Right renal pelvis (tissue), 4 donors: ENCODE measurements around the gene FBH1. TPM values are rescaled to one million over a fixed set of nuclear protein-coding genes. Genes with fewer than 3 reads are reported as not detected.
"Not testable (repeated sequence)": the region's sequence is repeated elsewhere in the genome, so short reads cannot be mapped to it uniquely, and the experiment has no call there.

Source experiments
- DNase-seq, 4 donors: peaks; one replicate each; pipeline ENCODE4 v3.0.0-alpha.2; 2013; ENCODE audit warnings: low read depth in 4 of 4, low spot score in 3 of 4, missing footprints in 1 of 4
- polyA plus RNA-seq, 4 donors: library from polyadenylated mRNA; unstranded; fragments of 120-200 nt; gene quantifications; one replicate each; pipeline ENCODE4 v1.2.1, GENCODE V29; 2013; ENCODE audit not compliant: insufficient read length in 4 of 4

The FBH1 gene
- 10 to 100 TPM; 66.9 to 71.6 (median 67.1) TPM for polyA plus RNA-seq

DNA sequence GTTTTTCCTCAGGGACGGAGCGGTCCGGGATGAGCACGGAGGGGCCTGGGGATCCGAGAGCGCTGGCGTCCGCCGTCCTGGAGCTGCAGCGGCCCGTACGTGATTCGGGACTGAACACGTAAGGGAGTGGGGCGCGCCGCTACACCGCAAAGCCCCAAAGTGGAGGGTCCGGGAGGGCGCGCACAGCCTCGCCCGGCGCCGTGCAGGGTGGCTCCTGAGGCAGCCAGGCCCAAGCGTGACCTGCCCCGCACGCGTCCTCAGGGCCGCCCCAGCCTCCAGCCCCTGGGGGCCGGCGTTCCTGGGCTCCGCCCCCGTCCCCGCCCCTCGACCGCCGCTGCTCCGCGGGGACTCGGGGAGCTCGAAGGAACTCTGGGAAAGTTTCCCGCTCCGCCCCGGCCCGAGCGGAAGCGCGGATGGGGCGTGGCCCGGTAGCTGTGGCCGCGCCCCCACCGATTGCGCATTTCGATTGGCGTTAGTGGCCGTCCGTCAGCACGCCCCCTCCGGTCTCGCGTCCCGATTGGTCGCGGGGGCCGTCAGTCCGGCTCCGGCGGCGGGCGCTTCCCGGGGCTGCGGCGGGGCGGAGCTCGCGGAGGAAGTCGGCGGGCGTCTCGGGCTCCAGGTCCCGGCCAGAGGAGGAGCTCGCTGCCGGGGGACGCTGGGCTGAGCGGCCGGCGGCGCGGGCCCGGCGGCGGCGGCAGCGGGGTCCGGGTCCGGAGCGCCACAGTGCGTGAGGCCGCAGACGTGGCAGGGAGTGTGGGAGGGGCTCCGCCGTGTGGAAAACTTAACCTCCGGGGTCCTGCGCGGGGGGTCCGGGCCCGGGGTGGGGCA lies at the start of gene FBH1, which contains the start of gene ANKRD16:
Gene FBH1 (plus strand): TSS at position 620 of the 828 bp plus-strand sequence. CDS start 103 bp downstream, at position 723.
Gene ANKRD16 (minus strand): TSS at position 270 of the 828 bp plus-strand sequence. CDS start 539 bp downstream, outside the sequence.
- DNase-seq = peak; percentile 97 to 99 (median 98)

DNA sequence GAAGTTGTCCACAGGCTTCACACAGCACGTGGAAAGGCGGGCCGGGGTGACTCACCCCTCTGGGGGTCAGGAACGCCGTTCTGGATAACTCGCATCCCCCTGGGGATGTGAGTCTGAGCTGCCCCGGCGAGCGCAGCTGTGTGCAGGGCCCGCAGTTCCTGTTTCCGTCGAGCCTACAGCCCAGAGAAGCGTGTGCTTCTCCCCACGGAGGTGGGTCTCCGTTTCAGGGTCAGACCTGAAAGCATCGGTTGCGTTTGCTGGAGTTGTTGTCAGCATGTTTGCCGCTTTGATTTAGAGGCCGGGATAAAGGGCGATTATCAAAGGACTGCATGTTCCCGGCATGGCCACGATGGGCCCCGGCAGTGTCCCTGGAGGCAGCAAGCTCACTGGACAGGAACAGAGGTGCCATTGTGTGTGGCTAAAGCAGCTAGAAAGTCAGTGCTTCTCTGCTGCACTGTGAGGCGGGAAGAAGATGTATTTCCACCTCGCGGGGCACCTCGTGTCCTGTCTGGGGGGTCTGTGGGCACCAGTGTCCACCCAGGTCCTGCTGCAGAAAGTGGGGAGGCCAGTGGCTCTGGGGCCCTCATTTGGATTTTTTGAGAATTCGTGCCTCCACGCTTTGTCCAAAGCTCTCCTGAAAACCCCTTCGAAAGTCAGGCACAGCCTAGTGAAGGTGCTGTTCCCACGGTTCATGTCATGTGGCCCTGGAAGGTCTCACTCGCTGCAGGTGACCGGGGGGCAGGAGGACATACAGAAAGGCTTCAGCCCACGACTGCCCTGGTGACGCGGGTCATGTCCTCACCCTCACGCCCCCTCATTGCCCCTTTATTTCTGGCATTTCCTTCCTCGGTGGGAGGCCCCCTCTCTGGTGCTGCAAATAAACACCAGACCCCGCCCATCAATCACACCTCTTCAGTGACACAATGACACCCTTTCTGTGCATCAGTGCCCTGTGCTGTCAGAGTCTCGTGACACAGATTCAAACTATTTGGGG lies 49.4 kb upstream of the FBH1 start:
- peak in 1 of 4 donors; percentile 36 for DNase-seq

DNA sequence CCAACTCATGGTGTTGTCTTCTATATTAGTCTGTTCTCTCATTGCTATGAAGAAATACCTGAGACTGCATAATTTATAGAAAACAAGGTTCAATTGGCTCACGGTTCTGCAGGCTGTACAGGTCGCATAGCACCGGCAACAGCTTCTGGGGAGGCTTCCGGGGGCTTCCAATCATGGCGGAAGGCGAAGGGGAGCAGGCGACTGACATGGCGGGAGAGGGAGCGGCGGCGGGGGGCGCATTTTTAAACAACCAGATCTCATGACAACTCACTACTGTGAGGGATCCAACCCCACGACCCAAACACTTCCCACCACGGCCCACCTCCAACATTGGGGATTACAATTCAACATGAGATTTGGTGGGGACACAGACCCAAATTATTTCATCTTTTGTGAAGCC lies 48.1 kb upstream of the FBH1 start:
- DNase-seq = no peak

DNA sequence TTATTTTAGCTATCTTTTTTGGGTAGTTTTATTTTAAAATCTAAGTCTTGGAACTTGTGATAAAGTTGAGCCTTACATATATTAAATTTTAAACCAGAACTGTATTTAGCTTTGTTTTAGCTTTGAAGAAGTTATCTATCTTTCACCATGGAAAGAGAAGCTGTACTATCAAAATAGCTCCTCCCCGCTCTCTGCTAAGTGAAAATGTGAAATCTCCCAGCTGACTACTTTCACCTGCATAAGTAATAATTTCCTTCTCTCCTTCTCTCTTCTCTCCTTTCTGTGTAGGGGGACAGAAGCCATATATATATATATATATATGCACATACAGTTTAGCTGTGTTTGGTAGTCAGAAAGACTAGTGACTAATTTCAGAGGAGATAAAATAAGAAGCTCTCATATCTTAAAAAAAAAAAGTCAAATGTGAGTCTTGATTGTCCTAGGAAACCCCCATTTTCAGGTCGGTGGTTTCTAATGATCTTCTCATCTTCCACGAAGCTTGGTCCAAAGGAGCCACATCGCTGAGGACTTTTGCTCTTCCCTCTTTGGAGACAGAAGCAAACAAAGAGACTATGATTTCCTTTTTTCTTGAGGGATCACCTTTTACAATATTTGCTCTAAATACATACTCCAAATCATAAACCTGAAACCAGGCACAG lies 46.2 kb upstream of the FBH1 start:
- no peak for DNase-seq

DNA sequence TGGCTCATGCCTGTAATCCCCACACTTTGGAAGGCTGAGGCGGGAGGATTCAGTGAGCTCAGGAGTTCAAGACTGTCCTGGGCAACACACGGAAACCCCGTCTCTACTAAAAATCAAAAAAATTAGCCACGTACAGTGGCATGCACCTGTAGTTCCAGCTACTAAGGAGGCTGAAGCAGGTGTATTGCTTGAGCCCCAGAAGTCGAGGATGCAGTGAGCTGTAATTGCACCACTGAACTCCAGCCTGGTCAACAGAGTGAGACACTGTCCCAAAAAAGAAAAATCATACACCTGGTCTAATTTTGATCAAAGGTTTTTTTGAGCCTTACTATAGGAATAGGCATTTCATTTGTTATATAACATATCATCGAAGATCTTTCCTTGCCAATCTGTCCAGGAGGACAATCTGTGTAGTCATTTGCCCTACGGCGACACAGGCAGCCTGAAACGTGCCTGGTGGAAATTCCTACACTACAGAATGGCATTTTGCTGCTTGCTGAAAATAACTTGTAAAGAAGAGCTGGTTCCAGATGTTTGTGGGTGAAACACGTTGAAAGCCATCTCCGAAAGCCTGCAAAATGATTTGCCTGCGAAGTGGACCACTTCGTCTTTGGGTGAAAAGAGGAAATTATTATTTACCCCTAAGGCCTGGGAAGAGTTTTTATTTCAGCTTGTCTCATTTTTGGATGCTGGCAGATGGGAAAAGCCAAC lies 45.5 kb upstream of the FBH1 start:
- DNase-seq = no peak

DNA sequence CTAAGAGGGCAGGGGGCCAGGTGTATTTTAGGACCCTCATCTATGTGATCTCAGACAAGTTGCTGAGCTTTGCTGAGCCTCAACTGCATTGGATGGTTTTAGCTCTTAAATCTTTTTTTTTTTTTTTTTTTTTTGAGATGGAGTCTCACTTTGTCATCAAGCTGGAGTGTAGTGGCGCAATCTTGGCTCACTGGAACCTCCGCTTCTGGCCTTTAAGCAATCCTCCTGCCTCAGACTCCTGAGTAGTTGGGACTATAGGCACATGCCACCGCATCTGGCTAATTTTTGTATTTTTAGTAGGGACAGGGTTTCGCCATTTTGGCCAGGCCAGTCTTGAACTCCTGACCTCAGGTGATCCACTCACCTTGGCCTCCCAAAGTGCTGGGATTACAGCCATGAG lies 43.4 kb upstream of the FBH1 start:
- DNase-seq = not testable (repeated sequence)

DNA sequence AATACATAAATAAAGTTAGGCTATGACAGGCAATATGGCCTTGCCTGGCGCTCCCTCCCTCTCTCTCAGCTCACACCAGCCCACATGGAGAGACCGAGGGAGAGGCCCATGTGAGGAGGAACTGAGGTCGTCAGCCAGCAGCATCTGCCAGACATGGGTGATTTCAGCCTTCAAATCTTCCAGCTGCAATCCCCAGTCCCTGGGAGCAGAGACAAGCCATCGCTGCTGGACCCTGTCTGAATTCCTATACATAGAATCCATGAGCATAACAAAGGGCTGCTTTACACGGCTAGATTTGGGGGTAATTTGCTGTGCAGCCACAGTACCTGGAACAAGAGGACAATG lies 35.9 kb upstream of the FBH1 start:
- DNase-seq = no peak

DNA sequence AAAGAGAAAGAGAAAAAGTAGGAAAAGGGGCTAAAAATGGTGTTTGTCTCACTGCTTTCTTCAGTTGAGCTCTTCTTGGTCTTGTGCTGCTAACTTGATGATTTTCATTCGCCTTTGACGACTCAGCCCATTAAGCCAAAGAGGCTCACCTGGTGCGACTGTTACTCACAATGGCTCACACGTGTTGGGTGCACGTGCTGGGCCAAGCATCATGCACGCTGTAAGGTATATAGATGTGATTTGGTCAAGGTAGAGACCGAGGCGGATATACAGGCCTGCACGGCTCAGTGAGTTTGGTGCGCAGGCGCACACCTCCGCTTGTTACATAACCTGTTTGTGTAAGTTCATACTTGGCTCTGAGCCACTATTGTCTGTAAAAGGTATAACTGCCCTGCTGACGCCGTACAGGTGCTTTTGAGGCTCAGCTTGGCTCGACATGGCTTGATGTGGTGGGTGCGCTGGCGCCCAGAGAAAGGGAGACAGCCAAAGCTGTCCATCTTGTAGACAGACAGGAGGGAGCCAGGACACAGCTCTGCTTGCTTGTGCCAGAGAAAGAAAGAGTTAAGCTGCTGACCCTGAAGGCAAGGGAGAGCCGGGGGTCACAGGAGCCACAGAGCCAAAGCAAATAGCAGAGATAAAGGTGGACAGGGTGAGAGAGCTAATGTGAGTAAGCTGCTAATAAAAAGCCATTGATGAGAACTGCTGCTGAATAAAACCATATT lies 33.9 kb upstream of the FBH1 start:
- no peak for DNase-seq

DNA sequence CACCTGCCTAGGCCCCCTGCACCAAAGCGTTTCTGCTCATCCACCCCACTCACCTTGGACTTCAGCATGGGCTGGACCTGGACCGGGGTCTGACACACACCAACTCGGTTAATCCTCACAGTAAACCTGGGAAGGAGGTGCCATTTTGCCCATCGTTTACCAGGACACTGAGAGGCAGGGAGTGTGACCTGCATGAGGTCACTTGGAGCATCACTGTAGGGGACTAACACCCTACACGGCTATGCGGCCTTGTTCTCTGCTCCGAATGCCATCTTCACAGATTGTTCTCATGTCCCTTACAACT lies 33.4 kb upstream of the FBH1 start:
- DNase-seq = no peak

DNA sequence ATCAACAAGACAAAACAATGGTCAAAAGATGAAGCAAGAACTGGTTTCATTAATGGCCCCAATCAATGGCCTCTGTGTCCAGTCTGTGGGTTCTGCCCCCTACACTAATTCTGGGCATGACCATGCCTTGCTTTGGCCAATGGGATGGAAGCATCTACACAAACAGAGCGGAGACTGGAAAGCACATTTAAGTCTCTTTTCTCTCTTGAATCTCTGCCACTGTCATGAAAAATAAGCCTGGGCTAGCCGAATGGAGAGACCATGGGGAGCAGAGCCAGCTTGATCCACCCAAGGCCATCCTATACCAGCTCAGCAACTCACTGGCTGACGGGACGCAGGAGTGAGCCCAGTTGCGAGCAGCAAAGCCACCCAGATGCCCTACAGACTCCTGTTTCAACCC lies 31.2 kb upstream of the FBH1 start:
- no peak for DNase-seq

DNA sequence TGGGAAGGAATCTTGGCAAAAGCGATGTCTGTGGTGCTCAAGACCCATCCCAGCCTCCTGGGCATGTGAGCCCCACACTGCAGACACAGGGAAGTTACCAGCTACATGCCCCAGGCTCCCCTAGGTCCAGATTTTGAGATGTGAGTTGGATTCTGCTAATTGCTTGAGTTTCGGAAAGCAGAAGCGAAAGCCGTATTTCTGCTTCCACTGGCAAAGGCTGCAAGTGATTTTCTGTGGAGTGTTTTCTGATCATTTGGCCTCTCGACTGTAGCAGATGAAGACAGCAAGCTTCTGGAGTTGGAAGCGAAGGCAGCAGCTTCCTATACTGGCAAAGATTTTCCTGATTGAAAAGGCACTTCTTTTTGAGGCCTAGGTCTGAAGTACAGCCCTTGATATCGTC lies 30.0 kb upstream of the FBH1 start:
- DNase-seq = no peak

DNA sequence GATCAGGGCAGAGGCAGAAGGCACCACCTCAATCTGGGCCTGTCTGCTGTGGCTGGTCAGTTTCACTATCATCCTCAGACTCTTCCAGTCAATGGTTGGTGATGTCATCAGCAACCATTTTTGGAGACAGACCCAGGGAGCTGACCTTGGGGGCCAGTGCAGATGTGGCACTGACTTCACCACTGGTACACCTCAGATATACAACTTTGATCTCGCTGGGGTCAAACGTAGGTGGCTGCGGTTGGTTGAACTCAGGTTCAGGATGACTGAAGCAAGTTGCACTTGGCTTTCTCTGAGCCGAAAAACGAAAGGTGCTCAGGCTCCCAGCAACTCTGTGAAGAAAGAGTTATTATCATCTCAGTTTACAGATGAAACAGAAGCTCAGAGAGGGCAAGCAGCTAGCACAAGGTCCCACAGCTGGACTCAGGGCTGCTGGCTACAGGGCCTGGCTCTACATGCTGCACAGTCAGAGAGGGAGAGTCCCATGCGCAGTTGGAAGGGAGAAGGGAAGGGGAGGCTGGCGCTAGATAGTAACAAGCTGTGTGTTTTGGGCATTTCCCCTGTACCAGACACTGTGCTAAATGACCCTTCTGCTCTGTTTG lies 27.6 kb upstream of the FBH1 start:
- no peak for DNase-seq

DNA sequence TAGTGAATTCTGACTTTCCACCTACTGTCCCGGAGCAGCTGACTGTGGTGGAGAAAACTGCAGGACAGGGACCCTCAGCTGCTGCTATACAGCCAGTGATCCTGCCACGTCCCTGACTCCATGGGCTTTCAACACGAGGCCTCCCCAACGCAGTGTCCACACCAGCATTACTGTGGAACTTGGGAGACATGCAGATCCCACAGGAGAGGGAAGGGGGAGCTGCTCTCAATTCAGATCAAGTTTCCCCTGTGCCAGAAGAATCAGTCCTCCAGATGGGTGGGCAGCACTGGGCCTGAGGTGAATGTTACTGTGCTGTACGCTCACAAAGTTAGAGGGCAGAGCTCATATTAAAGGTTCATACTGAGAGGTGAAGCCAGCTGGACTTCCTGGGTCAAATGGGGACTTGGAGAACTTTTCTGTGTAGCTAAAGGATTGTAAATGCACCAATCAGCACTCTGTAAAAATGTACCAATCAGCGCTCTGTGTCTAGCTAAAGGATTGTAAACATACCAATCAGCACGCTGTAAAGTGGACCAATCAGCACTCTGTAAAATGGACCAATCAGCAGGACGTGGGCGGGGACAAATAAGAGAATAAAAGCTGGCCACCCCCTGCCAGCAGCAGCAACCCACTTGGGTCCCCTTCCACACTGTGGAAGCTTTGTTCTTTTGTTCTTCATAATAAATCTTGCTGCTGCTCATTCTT lies 26.9 kb upstream of the FBH1 start:
- not testable (repeated sequence) for DNase-seq

DNA sequence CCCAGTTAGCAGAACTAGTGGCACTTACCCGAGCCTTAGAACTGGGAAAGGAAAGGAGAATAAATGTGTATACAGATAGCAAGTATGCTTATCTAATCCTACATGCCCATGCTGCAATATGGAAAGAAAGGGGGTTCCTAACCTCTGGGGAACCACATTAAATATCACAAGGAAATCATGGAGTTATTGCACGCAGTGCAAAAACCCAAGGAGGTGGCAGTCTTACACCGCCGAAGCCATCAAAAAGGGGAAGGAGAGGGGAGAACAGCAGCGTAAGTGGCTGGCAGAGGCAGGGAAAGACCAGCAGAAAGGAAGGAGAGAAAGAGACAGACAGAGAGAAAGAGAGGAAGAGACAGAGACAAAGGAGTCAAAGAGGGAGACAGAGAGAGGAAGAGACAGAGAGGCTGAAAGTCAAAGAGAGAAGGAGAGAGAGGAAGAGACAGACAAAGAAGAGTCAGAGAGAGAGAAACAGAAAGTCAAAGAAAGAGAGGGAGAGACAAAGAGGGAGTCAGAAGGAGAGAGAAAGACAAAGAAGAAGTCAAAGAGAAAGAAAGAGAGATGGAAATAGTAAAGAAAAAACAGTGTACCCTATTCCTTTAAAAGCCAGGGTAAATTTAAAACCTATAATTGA lies 23.5 kb upstream of the FBH1 start:
- DNase-seq = not testable (repeated sequence)

DNA sequence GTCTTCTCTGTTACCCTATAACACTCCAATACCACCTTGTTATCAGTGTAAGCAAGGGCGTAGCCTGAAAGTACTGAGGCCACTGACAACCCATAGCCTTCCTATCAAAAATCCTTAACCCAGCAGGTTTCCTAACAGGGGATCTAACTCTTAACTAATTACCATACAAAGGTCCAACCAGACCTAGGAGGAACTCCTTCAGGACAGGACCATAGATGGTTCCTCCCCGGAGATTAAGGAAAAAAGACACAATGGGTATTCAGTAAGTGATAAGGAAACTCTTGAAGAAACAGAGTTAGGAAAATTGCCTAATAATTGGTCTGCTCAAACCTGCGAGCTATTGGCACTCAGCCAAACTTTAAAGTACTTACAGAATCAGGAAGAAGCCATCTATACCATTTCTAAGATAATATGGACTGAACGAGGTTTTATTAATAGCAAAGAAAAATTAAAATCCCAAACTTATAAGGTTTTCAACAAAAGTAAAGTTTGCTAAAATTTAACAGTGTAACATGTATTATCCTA lies 22.9 kb upstream of the FBH1 start:
- DNase-seq = not testable (repeated sequence)

DNA sequence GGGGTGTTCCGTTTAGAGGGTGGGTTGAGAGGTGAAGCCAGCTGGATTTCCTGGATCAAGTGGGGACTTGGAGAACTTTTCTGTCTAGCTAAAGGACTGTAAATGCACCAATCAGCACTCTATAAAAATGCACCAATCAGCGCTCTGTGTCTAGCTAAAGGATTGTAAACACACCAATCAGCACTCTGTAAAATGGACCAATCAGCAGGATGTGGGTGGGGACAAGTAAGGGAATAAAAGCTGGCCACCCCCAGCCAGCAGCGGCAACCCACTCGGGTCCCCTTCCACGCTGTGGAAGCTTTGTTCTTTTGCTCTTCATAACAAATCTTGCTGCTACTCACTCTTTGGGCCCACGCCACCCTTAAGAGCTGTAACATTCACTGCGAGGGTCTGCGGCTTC lies 21.7 kb upstream of the FBH1 start:
- DNase-seq = not testable (repeated sequence)

DNA sequence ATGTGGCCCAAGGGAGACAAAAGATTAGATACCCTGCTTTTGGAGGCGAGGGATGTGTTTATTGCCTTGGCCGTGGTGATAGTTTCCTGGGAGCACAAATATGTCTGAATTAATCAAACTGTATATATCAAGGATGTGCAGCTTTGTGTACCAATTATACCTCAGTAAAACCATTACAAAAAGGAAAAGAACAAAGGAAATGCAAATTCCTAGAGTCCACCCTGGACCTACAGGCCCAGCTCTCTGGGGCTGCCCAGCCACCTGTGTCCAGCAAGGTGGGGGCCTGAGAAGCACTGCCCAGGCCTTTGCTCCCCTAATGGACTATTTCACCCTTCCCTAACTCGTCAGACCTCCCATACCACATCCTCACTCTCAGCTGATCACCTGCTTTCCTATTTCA lies 20.9 kb upstream of the FBH1 start:
- DNase-seq = no peak

DNA sequence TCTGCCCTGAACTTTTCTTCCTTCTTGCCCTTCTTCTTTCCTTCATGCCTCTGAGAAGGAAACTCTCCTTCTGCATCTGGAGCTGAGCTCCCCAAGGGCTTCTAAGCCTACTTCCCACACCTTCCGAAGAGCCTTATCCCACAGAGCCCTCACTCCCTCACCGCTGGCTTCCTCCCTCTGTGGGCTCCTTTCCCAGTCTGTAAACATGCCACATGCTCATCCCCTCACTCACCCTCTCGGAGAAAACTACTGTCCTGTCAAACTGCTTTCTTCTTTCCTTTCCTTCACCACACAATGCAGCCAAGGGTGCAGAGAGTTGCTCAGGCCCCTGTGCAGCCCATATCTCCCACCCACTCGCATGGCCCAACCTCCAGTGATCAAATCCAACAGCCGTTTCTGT lies 18.4 kb upstream of the FBH1 start:
- DNase-seq = no peak
